Thymus (tissue), 11 donors: Measurements from ENCODE around the gene CHSY1. TPM values are rescaled to one million over a fixed set of nuclear protein-coding genes. Genes with fewer than 3 reads are reported as not detected.
A peak's percentile ranks its signal among the peaks of the same experiment; 100 is the strongest.

Source experiments
- DNase-seq, 9 donors: peaks; one replicate each; pipeline ENCODE4 v3.0.0-alpha.2; 2013; ENCODE audit warnings: low spot score in 9 of 9, low read depth in 6 of 9, missing footprints in 1 of 9
- H3K27ac ChIP-seq, 2 donors: one replicate each; pipeline ENCODE4 v1.5.1; 2013; ENCODE audit warnings: control low read depth in 1 of 2, low read depth in 1 of 2, low read length in 1 of 2, mild to moderate bottlenecking in 1 of 2, moderate library complexity in 1 of 2
- H3K27me3 ChIP-seq, 2 donors: one replicate each; pipeline ENCODE4 v1.5.1; 2013; ENCODE audit warnings: low read length in 1 of 2; ENCODE audit not compliant: control insufficient read depth in 2 of 2, insufficient read depth in 1 of 2
- H3K36me3 ChIP-seq, 2 donors: one replicate each; pipeline ENCODE4 v1.5.1; 2013; ENCODE audit warnings: low read length in 1 of 2, mild to moderate bottlenecking in 1 of 2, moderate library complexity in 1 of 2; ENCODE audit not compliant: control insufficient read depth in 2 of 2, insufficient read depth in 2 of 2
- H3K4me1 ChIP-seq, 2 donors: one replicate each; pipeline ENCODE4 v1.5.1; 2013; ENCODE audit warnings: low read length in 2 of 2; ENCODE audit not compliant: control insufficient read depth in 2 of 2, insufficient read depth in 2 of 2
- H3K4me3 ChIP-seq, 2 donors: one replicate each; pipeline ENCODE4 v1.5.1; 2013; ENCODE audit warnings: low read length in 2 of 2, control low read depth in 1 of 2, mild to moderate bottlenecking in 1 of 2
- H3K9me3 ChIP-seq, 2 donors: one replicate each; pipeline ENCODE4 v1.5.1; 2013; ENCODE audit warnings: low read length in 1 of 2, mild to moderate bottlenecking in 1 of 2; ENCODE audit not compliant: control insufficient read depth in 2 of 2, insufficient read depth in 1 of 2
- WGBS: extraction: QIAGEN DNeasy Blood & Tissue Kit; methylation state at CpG from one replicate; pipeline ENCODE4 v1.1.7; 2013; 5-methylcytosine and 5-hydroxymethylcytosine counted together
- polyA plus RNA-seq: library from polyadenylated mRNA; stranded (reverse); fragments of 200-250 nt; gene quantifications from one replicate; pipeline ENCODE4 v1.2.3, GENCODE V29; 2013
- total RNA-seq: library from RNA; stranded (reverse); fragments of 120-200 nt; gene quantifications from one replicate; pipeline ENCODE4 v1.2.4, GENCODE V29; 2013
- donor health status: healthy.

The CHSY1 gene
- total and polyA plus RNA-seq, 2 donors = 13.1 to 14.9 TPM

DNA sequence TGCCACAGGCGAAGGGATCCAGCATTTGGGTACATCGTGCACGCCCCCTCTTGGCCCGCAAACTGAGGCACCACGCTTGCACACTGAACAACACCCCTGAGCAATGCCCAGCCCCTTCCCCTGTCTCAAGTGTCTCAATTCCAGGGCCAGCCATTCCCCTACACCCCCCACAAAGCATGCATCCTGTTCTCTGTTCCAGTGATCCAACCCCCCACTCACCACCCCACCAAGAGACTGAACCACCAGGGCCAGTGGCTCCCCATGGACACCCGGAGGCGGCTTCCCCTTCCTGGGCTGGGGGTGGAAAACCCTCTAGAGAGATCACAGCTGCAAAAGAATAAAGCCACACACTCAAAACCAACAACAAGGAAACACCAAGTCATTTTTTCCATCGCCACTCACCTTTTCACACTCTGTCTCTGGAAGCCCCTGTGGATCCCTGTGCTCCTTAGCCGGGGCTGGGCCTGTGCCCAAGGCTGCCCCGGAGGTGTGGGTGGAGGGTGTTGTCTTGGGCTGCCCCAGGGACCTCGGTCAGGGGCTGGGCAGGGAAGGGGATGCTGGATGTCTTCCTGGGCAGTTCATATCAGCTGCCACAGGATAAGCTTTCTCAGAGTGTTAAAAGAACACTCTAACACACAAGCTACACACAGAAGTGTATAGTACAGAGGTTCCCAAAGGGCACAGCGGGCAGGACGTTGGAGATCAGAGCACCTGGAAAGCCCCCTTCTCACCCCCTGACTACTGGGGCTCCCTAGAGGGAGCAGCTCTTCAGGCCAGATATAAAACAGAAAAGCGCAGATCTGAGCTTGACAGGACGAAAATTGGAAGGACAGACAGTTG, 92.5 kb downstream of the CHSY1 start:
- no peaks in the 10 kb centered on the region for H3K36me3 ChIP-seq
- H3K27me3 ChIP-seq = no peaks in the 10 kb centered on the region
- DNase-seq = no peak
- no peak overlapping the region for H3K4me3 ChIP-seq
- H3K9me3 ChIP-seq = peaks cover under 1 to 7% of the 10 kb centered on the region in 2 donors
- 75% methylated on average over 15 of the region's 15 CpGs for WGBS
- peaks cover 4 to 8% of the 10 kb centered on the region in 2 donors for H3K4me1 ChIP-seq
- no peak overlapping the region for H3K27ac ChIP-seq

DNA sequence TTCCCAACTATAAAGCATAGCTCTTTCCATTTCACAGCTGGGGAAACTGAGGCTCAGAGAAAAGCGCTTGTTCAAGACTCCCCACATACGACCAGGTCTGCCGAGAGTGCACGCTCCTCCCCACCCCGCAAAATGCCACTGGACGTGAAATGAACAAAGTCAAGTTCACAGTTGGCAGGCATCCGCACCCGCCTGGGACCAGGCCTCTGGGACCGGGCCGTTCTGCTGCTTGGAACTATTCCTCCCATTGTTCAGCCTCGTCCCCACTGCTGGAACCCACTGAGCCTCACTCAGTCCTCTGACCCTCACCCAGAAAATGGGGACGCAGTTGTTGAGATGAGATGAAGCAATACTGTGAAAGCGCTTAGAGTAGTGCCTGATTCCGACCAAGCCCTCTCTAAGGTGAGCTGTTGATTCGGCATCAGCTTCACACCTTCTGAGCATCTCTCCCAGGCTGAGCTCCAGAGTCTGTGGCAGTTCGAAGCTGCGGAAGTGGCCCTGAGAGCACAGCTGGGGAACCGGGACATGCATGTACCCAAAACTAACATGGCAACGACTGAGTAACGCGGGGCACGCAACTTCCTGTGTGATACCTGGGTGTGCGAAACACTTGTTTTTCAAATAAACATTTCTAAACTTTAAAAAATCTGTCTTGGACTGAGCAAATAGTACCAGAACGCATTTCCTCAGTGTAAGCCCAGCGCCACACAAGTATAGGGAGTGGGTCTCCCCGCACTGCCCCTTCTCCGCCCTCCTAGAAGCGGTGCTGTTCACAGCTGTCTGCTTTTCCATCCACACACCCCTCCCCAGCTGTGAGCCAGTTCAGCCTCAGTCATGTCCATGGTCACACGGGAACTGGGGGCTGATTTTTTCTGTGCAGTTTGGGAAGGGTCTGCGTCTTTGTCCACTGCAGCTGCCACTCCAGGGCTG, 93.4 kb downstream of the CHSY1 start:
- Histone ChIP-seq H3K4me1 (peaks cover 4 to 8% of the 10 kb centered on the region in 2 donors), H3K27me3 (no peaks in the 10 kb centered on the region), H3K9me3 (peaks cover 0 to 3% of the 10 kb centered on the region in 2 donors), H3K27ac (no peak overlapping the region), H3K36me3 (no peaks in the 10 kb centered on the region), H3K4me3 (no peak overlapping the region)
- 97% methylated on average over 30 of the region's 30 CpGs for WGBS
- DNase-seq = no peak

DNA sequence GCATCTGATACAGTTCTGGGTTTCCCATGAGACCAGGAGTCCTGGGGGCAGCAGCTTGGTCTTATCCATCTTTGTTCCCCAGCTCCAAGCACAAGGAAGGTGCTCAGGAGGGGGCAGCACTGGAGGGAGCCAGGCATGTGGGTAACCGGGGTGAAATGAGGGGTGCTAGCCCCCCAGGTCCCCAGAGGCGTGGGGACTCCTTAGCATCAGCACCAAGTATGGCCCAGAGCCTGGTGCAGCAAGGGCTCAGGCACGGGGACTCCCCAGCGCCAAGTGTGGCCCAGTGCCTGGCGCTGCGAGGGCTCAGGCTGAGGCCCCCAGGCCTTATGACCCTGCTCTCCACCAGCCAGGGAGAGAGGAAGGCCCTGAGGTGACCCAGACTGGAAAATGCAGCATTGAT, 94.1 kb downstream of the CHSY1 start:
- no peaks in the 10 kb centered on the region for H3K9me3 ChIP-seq
- no peaks in the 10 kb centered on the region for H3K27me3 ChIP-seq
- no peaks in the 10 kb centered on the region for H3K36me3 ChIP-seq
- no peak overlapping the region for H3K27ac ChIP-seq
- H3K4me1 ChIP-seq = peaks cover 4 to 8% of the 10 kb centered on the region in 2 donors
- over 99% methylated on average over 6 of the region's 6 CpGs for WGBS
- DNase-seq = no peak
- no peak overlapping the region for H3K4me3 ChIP-seq

DNA sequence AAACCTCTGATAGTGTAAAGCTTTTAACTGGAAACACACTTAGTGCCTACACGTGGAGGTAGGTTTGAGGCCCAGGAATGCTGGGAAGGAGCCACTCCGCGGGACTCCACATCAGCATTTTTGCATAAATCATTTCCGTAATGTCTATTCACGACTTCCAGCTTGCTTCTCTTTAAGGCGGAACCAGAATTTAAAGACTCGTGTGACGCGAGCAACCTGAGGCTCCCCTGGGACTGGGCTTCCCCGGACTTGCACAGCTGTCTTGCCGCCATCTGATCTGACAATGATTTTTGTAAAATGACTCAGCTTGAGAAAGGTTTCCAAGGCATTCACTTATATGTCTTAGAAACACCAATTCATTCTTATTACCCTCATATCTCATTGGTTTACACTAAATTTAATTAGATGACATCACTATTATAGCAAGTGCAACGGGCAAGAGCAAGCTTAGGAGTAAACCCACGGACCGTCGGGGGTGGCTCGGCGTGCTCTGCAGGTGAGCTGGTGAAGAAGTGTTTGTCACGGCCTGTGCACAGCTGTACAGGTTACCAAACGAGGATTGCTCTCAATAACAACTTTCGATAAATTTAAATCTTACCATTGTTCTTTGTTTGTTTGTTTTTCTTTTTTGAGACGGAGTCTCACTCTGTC, 95.2 kb downstream of the CHSY1 start:
- Histone ChIP-seq H3K4me3 (no peak overlapping the region), H3K4me1 (peaks cover 4 to 8% of the 10 kb centered on the region in 2 donors), H3K9me3 (no peaks in the 10 kb centered on the region), H3K27me3 (no peaks in the 10 kb centered on the region), H3K36me3 (no peaks in the 10 kb centered on the region), H3K27ac (no peak overlapping the region)
- DNase-seq = peak in 1 of 9 donors; percentile 32
- 94% methylated on average over 21 of the region's 21 CpGs for WGBS

DNA sequence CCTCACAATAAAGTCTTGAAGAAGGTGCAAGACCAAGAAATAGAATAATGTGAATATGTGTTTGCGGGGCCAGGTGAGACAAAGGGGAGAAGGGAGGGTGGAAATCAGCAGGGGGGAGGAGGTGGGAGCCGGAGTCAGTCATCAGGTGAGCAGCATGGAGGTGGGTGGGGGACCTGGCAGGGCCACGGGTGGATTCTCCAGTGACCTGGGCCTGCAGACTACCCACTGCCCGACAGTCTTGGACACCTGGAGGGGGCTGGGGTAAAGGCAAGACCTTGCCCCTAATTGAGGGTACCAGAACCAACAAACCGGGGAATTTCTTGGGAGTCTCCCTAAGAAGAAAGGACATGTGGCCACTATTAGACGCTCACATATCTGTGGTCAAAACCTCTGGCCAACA, 95.8 kb downstream of the CHSY1 start:
- no peaks in the 10 kb centered on the region for H3K9me3 ChIP-seq
- no peak for DNase-seq
- H3K27me3 ChIP-seq = no peaks in the 10 kb centered on the region
- peaks cover 4 to 11% of the 10 kb centered on the region in 2 donors for H3K4me1 ChIP-seq
- 96% methylated on average over 6 of the region's 6 CpGs for WGBS
- no peaks in the 10 kb centered on the region for H3K36me3 ChIP-seq
- H3K27ac ChIP-seq = no peak overlapping the region
- H3K4me3 ChIP-seq = no peak overlapping the region

DNA sequence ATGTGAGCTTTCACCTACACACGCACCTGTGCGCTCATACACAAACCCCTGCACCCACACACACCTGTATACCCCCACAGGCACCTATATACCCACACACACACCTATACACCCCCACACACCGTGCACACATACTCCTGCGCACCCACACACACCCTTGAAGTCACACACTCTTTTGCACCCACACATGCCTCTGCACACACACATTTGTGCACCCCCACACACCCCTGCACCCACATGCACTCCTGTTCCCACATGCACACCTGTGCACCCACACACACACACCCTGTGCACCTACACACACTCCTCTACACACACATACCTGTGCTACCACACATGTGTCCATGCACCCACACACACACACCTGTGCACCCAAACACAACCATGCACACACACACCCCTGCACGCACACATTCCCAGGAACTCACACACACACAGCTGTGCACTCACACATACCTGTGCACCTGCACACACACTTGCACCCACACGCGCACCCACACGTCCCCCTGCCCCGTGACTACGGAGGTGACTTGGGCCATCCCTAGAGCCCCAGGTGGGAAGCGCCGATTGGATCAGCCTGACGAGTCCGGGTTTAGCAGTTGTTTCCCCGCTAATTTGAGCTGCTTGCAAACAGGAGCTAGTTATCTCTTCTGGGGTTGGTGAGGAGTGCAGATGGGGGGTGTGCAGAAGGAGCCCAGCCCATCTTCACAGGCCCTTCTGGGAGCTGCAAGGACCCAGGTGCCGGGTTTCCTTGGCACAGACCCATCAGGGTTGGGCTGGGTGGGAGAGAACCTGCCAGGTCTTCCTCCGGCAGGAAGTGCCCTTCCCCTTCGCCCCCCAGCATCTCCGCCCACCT, 97.8 kb downstream of the CHSY1 start:
- WGBS = 85% methylated on average over 19 of the region's 19 CpGs
- no peak overlapping the region for H3K27ac ChIP-seq
- no peak for DNase-seq
- H3K4me3 ChIP-seq = no peak overlapping the region
- no peaks in the 10 kb centered on the region for H3K9me3 ChIP-seq
- H3K36me3 ChIP-seq = no peaks in the 10 kb centered on the region
- no peaks in the 10 kb centered on the region for H3K27me3 ChIP-seq
- H3K4me1 ChIP-seq = peaks cover 0 to 10% of the 10 kb centered on the region in 2 donors

DNA sequence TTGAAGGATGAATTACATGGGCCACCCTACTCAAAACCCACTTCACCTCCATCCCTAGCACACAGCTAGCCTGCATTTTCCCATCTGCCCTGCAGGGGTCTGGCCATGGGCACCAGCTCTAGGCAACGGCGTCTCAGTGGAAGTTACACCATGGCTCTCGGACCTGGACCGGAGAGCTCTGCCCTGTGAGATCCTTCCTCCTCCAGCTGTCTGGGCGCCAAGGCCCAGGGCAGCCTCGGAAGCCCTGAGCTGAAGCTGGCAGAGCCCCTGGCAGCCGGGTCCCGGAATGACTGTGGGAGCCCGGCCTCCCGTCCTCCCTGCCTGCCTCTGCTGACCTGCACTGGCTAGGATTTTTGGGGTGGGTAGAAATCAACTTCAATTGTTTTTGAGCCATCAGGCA, 98.9 kb downstream of the CHSY1 start:
- H3K9me3 ChIP-seq = no peaks in the 10 kb centered on the region
- H3K27ac ChIP-seq = no peak overlapping the region
- H3K36me3 ChIP-seq = no peaks in the 10 kb centered on the region
- WGBS = 97% methylated on average over 10 of the region's 10 CpGs
- no peak overlapping the region for H3K4me3 ChIP-seq
- DNase-seq = no peak
- no peaks in the 10 kb centered on the region for H3K27me3 ChIP-seq
- peaks cover 0 to 11% of the 10 kb centered on the region in 2 donors for H3K4me1 ChIP-seq

DNA sequence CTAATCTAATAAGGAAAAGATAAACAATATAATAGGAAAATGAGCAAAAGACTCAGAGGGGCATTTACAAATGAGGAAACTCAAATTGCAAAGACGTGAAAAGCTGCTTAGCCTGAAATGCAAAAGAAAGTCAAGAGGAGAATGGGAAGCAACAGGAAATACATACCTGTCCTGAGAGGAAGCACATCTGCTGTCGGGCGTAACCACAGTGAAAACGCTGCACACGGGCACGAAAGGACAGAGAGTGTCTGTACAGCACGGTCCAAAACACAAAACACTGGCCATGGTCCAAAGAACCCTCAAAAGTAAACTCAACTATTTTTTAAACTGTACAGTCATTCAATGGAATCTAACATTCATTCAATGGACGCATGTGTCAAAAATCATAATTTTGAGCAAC, 100.6 kb downstream of the CHSY1 start:
- peaks cover 0 to 11% of the 10 kb centered on the region in 2 donors for H3K4me1 ChIP-seq
- no peaks in the 10 kb centered on the region for H3K27me3 ChIP-seq
- WGBS = 16% methylated on average over 8 of the region's 8 CpGs
- H3K36me3 ChIP-seq = no peaks in the 10 kb centered on the region
- DNase-seq = no peak
- H3K4me3 ChIP-seq = no peak overlapping the region
- H3K27ac ChIP-seq = no peak overlapping the region
- H3K9me3 ChIP-seq = no peaks in the 10 kb centered on the region
